ENCODE results near the gene SPARC.
"Not testable (repeated sequence)": the region's sequence is repeated elsewhere in the genome, so short reads cannot be mapped to it uniquely, and the experiment has no call there.

The SPARC gene, protein sequence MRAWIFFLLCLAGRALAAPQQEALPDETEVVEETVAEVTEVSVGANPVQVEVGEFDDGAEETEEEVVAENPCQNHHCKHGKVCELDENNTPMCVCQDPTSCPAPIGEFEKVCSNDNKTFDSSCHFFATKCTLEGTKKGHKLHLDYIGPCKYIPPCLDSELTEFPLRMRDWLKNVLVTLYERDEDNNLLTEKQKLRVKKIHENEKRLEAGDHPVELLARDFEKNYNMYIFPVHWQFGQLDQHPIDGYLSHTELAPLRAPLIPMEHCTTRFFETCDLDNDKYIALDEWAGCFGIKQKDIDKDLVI

DNA sequence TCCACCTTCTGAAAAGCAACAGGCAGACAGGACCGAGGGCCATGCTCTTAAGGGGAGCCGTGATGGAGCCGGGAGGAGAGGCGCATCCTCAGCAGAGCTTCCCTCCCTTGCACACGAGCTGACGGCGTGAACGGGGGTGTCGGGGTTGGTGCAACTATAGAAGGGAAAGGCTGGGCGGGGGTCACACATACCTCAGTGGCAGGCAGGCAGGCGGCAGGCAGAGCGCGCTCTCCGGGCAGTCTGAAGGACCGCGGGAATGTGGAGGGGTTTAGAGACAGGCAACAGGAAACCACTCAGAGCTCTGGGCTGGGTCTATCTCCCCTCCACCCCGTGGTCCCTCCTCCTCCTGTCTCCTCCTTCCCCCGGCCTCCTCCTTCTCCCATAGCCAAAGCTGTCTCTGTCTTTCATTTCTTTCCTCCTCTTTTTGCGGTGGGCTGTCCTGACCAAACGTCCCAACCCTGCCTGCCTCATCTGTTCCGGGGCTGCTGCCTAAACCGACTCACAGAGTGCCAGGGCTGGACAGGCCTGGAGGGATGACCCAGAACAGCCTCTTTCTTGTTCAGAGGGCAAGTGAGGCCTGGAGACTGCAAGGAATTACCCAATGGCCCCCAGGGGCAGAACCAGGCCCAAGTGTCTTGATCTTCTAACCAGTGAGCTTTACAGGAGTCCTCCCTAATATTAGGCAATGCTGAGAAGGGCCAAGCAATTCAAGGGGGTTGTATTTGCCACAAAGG lies at the start of gene SPARC:
SPARC (minus strand) TSS at position 242 of the 734 bp plus-strand sequence. CDS start 10,727 bp downstream, outside the sequence.
- TF ChIP-seq, protein P1, sequence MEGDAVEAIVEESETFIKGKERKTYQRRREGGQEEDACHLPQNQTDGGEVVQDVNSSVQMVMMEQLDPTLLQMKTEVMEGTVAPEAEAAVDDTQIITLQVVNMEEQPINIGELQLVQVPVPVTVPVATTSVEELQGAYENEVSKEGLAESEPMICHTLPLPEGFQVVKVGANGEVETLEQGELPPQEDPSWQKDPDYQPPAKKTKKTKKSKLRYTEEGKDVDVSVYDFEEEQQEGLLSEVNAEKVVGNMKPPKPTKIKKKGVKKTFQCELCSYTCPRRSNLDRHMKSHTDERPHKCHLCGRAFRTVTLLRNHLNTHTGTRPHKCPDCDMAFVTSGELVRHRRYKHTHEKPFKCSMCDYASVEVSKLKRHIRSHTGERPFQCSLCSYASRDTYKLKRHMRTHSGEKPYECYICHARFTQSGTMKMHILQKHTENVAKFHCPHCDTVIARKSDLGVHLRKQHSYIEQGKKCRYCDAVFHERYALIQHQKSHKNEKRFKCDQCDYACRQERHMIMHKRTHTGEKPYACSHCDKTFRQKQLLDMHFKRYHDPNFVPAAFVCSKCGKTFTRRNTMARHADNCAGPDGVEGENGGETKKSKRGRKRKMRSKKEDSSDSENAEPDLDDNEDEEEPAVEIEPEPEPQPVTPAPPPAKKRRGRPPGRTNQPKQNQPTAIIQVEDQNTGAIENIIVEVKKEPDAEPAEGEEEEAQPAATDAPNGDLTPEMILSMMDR (IDR thresholded peaks at IDR 0.05; ENCODE audit: low read depth, low read length), result no peak
- peak; percentile 95 to 97 for DNase-seq (ENCODE audit: low read depth in 2 of 2)
- peak within 1 kb of the TSS; percentile 78 to 82 for H3K4me3 ChIP-seq (replicated peaks in 1 of 2; ENCODE audit: low read depth in 2 of 2, low read length in 2 of 2)

- TF ChIP-seq, protein P1 (IDR thresholded peaks at IDR 0.05; ENCODE audit: low read depth, low read length), result no peak
- H3K4me3 ChIP-seq (replicated peaks in 1 of 2; ENCODE audit: low read depth in 2 of 2, low read length in 2 of 2), result no peak overlapping the region
- DNase-seq (ENCODE audit: low read depth in 2 of 2), result no peak
These were observed 48.9 kb upstream of the SPARC start for GRCh38 chr5:151735646-151736045.

GRCh38 chr5:151734064-151734408 lies 47.3 kb upstream of the SPARC start:
- DNase-seq (ENCODE audit: low read depth in 2 of 2), result no peak

DNA sequence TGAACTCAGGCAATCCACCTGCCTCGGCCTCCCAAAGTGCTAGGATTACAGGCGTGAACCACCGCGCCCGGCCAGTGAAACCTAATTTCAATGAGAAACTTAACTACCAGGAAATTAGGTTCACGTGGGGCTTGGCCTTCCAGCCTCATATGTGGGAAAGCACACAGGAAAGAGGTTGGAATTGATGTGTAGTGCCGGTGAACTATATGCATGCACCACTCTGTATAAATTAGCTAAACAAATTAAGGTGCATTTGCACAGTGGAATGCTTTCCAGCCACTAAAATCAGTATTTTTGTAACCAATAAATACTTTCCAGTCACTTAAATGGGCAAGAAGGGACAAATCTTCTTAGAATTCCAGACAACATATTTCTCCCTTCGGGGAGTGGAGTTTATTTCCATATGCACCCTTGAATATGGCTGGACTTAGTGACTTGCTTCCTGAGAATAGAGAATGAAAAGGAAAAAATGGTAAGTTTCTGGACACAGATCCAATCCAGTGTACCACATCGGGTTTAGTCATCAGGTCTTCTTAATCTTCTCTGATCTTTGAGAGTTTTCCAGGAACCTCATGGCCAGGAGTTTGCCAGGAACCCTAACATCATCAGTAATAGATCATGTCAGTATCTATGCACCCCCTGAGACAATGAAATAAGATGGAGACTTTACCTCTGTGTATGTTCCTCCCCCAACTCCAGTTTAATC lies 46.8 kb upstream of the SPARC start:
- no peak overlapping the region for H3K4me3 ChIP-seq (replicated peaks in 1 of 2; ENCODE audit: low read depth in 2 of 2, low read length in 2 of 2)
- TF ChIP-seq, protein P1 (IDR thresholded peaks at IDR 0.05; ENCODE audit: low read depth, low read length), result no peak

More at GRCh38 chr5:151734064-151734408, 47.3 kb upstream of the SPARC start:
- no peak overlapping the region for H3K4me3 ChIP-seq (replicated peaks in 1 of 2; ENCODE audit: low read depth in 2 of 2, low read length in 2 of 2)
- TF ChIP-seq, protein P1 (IDR thresholded peaks at IDR 0.05; ENCODE audit: low read depth, low read length), result no peak

DNA sequence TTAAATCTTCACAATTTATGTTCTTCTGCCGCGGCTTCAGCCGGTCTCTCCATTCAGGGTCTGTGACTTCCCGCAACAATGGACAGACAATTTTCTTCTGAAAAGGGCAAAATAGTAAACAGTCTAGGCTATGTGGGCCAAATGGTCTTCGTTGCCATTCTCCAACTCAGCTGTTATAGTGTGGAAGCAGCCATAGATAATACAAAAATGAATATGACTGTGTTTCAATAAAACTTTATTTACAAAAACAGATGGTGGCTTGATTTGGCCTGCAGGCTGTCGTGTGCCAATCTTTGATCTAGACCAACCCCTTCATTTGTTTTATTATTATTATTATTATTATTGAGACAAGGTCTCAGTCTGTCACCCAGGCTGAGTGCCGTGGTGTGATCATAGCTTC lies 43.7 kb upstream of the SPARC start:
- no peak for DNase-seq (ENCODE audit: low read depth in 2 of 2)
- TF ChIP-seq, protein P1 (IDR thresholded peaks at IDR 0.05; ENCODE audit: low read depth, low read length), result no peak
- no peak overlapping the region for H3K4me3 ChIP-seq (replicated peaks in 1 of 2; ENCODE audit: low read depth in 2 of 2, low read length in 2 of 2)

More for the DNA sequence above, 46.8 kb upstream of the SPARC start:
- DNase-seq (ENCODE audit: low read depth in 2 of 2), result peak in 1 of 2 donors; percentile 33

DNA sequence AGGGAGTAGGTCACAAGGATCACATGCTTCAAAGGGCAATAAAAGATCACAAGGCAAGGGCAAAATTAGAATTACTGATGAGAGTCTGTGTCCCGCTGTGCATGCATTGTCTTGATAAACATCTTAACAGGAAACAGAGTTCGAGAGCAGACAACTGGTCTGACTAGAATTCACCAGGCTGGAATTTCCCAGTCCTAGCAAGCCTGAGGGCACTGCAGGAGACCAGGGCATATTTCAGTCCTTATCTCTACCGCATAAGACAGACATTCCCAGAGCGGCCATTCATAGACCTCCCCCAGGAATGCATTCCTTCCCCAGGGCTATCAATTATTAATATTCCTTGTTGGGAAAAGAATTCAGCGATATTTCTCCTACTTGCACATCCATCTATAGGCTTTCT lies 42.9 kb upstream of the SPARC start:
- H3K4me3 ChIP-seq (replicated peaks in 1 of 2; ENCODE audit: low read depth in 2 of 2, low read length in 2 of 2); DNase-seq (ENCODE audit: low read depth in 2 of 2): not testable (repeated sequence)

DNA sequence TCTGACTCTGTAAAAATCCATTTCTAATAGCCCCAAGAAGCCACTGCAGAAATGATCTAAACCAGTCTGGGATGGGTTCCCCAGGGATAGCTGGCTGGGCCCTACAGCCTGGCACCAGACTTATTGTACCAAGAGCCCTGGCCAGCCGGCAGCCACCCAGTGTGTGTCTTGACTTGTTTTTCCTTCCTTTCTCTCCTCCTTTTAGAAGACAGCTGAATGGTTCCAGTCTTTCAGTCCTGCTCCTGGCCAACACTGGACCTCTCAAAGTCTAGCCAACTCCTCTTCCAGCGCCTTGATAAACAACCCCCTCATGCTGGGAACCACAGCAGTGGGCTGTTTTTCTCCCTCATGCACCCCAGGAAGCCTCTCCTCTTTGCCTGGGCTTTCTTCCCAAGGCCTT lies 37.6 kb upstream of the SPARC start:
- DNase-seq (ENCODE audit: low read depth in 2 of 2), result no peak
- TF ChIP-seq, protein P1 (IDR thresholded peaks at IDR 0.05; ENCODE audit: low read depth, low read length), result no peak
- no peak overlapping the region for H3K4me3 ChIP-seq (replicated peaks in 1 of 2; ENCODE audit: low read depth in 2 of 2, low read length in 2 of 2)
